BE2C (cell line): ENCODE results near the gene TBXAS1.

Source experiments
- DNase-seq: peaks from one replicate; pipeline ENCODE4 v3.0.0-alpha.2; 2020
- H3K27me3 ChIP-seq: fragments of 250-450 bp; sonication (Bioruptor Pico); 2 replicates; pipeline ENCODE4 v1.5.1; 2020; ENCODE audit warnings: mild to moderate bottlenecking
- H3K36me3 ChIP-seq: fragments of 250-450 bp; sonication (Bioruptor Pico); 2 replicates; pipeline ENCODE4 v1.5.1; 2020; ENCODE audit warnings: mild to moderate bottlenecking
- H3K4me1 ChIP-seq: fragments of 250-450 bp; sonication (Bioruptor Pico); 2 replicates; pipeline ENCODE4 v1.5.1; 2020
- H3K4me3 ChIP-seq: 2 replicates; pipeline ENCODE4 v1.5.1; 2011; ENCODE audit warnings: low read depth, low read length
- H3K9me3 ChIP-seq: fragments of 250-450 bp; sonication (Bioruptor Pico); 2 replicates; pipeline ENCODE4 v1.5.1; 2020
- CTCF ChIP-seq: IDR thresholded peaks from 2 replicates; pipeline ENCODE4 v1.5.1; 2012; ENCODE audit warnings: mild to moderate bottlenecking, low read depth, low read length

Gene TBXAS1

DNA sequence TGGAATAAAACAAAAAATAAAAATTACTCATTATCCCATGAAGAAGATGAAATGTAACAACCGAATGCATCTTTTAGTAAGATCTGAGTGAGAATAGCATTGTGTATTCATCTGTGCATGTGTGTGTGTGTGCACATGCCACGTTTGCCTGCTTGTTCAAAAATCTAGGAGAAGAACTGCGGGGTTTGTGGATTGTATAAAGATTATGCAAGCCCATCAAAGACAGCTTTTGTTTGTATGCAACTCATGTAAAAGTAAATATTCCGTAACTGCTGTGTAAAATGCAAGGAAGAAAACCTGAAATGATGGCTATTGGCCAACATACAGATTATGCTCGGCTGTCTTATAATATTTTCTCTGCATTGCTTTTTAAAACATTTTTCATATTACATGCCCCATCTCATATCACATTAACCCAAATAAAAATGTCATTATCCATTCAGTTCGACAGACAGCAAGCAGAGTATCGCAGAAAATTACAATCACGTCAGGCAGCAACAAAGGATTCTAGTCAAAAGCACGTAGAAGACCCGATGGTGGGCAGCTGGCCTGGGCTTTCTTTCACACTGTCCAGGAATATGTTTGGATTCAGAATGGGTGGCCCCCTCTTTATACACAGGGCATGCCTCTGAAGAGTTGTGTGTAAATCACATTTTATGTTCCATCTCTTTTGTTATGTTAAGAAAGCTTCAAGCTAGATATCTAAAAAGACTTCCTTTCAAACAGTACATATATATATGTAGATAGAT lies 119.7 kb downstream of the TBXAS1 start:
- H3K4me3 ChIP-seq = no peak overlapping the region
- DNase-seq = no peak
- no peaks in the 10 kb centered on the region for H3K36me3 ChIP-seq
- no peaks in the 10 kb centered on the region for H3K27me3 ChIP-seq
- no peaks in the 10 kb centered on the region for H3K9me3 ChIP-seq
- no peak for TF ChIP-seq CTCF
- H3K4me1 ChIP-seq = peaks cover 4% of the 10 kb centered on the region; the same call in 1 of the 2 replicates

DNA sequence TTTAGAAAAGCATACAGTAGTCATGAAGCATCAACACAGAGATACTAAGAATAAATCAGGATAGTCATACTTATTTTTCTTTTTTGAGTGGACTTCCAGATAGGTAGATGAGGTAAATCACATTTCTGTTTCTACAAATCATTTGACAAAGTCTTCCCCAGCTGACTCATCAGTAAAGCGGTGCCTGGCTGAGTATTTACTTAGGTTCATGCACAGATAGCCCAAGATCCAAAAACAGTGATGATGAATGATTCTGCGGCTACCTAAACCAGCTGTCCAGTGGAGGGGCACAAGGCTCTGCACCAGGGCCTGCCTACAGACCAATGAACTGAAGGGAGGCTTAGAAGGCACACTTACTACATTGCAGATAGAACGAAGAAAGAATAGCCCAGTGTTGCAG lies 120.6 kb downstream of the TBXAS1 start:
- peaks cover 4% of the 10 kb centered on the region; the same call in 1 of the 2 replicates for H3K4me1 ChIP-seq
- H3K27me3 ChIP-seq = no peaks in the 10 kb centered on the region
- no peak overlapping the region for H3K4me3 ChIP-seq
- no peaks in the 10 kb centered on the region for H3K9me3 ChIP-seq
- H3K36me3 ChIP-seq = no peaks in the 10 kb centered on the region
- DNase-seq = no peak
- no peak for TF ChIP-seq CTCF

DNA sequence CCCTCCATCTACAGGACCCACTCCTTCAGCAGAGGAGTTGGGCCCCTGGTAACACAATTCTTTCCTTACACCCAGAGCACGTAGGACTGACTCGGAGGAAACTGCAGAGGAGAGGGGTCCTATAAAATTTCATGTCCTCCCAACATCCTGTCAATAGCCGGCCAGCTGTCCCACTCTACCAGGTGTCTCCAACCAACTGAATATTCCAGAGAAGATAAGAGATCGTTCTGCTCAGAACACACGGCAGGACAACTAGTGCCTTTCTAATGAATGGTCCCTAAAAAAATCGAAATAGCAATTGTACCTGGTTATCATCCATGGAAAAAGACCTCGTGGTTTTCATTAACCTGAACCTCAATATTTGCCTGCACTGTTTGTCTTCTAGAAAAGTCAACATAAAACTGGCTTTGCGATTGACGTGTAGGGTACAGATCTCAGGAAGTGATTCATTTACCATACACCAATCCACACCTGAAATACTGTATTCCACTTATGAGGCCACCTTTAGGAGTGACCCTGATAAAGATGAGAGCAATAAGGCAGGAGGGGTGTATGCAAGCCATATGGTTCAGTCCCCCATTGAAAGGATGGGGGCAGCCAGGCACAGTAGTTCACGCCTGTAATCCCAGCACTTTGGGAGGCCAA lies 121.9 kb downstream of the TBXAS1 start:
- no peak for DNase-seq
- no peaks in the 10 kb centered on the region for H3K9me3 ChIP-seq
- H3K36me3 ChIP-seq = no peaks in the 10 kb centered on the region
- H3K27me3 ChIP-seq = no peaks in the 10 kb centered on the region
- peaks cover 4% of the 10 kb centered on the region; the same call in 1 of the 2 replicates for H3K4me1 ChIP-seq
- no peak for TF ChIP-seq CTCF
- no peak overlapping the region for H3K4me3 ChIP-seq

GRCh38 chr7:139953229-139953628 lies 124.2 kb downstream of the TBXAS1 start:
- H3K4me1 ChIP-seq = peaks cover 4% of the 10 kb centered on the region; the same call in 1 of the 2 replicates
- no peaks in the 10 kb centered on the region for H3K9me3 ChIP-seq
- H3K4me3 ChIP-seq = no peak overlapping the region
- no peak for DNase-seq
- H3K27me3 ChIP-seq = no peaks in the 10 kb centered on the region
- H3K36me3 ChIP-seq = no peaks in the 10 kb centered on the region
- no peak for TF ChIP-seq CTCF

DNA sequence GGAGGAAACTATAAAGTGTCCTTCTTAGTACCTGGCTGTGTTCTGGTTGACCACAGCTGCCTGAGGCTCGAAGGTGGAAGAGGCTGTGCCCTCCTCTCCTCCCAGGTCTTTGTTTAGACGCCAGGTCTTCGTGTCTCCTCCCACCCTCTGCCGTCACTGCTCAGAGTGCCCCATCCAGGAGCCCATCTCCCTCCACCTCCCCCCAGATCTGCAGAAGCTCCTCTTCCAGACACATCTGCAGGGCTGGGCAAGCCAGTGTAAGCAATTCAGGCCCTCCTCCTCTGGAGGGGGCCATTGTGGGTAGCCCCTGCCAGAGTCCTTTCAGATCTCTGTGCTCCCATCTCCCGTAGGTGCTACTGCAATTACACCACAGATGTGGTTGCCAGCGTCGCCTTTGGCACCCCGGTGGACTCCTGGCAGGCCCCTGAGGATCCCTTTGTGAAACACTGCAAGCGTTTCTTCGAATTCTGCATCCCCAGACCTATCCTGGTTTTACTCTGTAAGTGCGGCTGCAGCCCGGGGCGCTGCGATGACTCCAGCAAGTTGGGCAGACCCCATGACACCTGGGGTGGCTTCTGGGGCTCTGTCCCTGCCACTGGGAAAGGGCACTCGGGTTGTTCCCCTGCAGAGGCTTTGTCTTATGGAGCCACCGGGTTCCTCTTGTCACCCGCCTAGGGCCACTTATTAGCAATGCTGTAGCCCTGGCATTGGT lies 126.2 kb downstream of the TBXAS1 start:
- Histone ChIP-seq H3K36me3 (no peaks in the 10 kb centered on the region), H3K4me1 (peaks cover 4% of the 10 kb centered on the region; the same call in 1 of the 2 replicates), H3K9me3 (no peaks in the 10 kb centered on the region), H3K4me3 (no peak overlapping the region), H3K27me3 (no peaks in the 10 kb centered on the region)
- no peak for DNase-seq
- TF ChIP-seq CTCF = no peak
